BE2C (cell line): ENCODE measurements around the gene PPP1R26.

Experiments used
- DNase-seq: peaks from one replicate; pipeline ENCODE4 v3.0.0-alpha.2; 2020
- H3K27me3 ChIP-seq: fragments of 250-450 bp; sonication (Bioruptor Pico); 2 replicates; pipeline ENCODE4 v1.5.1; 2020; ENCODE audit warnings: mild to moderate bottlenecking
- H3K36me3 ChIP-seq: fragments of 250-450 bp; sonication (Bioruptor Pico); 2 replicates; pipeline ENCODE4 v1.5.1; 2020; ENCODE audit warnings: mild to moderate bottlenecking
- H3K4me1 ChIP-seq: fragments of 250-450 bp; sonication (Bioruptor Pico); 2 replicates; pipeline ENCODE4 v1.5.1; 2020
- H3K4me3 ChIP-seq: 2 replicates; pipeline ENCODE4 v1.5.1; 2011; ENCODE audit warnings: low read depth, low read length
- H3K9me3 ChIP-seq: fragments of 250-450 bp; sonication (Bioruptor Pico); 2 replicates; pipeline ENCODE4 v1.5.1; 2020
- CTCF ChIP-seq: IDR thresholded peaks from 2 replicates; pipeline ENCODE4 v1.5.1; 2012; ENCODE audit warnings: mild to moderate bottlenecking, low read depth, low read length

The PPP1R26 gene

GRCh38 chr9:135506327-135507103, 26.9 kb downstream of the PPP1R26 start:
- Histone ChIP-seq H3K4me3 (no peak overlapping the region), H3K27me3 (no peaks in the 10 kb centered on the region), H3K4me1 (no peaks in the 10 kb centered on the region), H3K9me3 (no peaks in the 10 kb centered on the region), H3K36me3 (peaks cover 38% of the 10 kb centered on the region)
- no peak for TF ChIP-seq CTCF
- DNase-seq = no peak

GRCh38 chr9:135507104-135508035, 27.8 kb downstream of the PPP1R26 start:
- DNase-seq = no peak
- no peaks in the 10 kb centered on the region for H3K4me1 ChIP-seq

GRCh38 chr9:135508211-135508820, 28.7 kb downstream of the PPP1R26 start:
- no peaks in the 10 kb centered on the region for H3K27me3 ChIP-seq
- TF ChIP-seq CTCF = no peak
- no peak for DNase-seq
- H3K4me3 ChIP-seq = no peak overlapping the region
- H3K36me3 ChIP-seq = peaks cover 22% of the 10 kb centered on the region
- no peaks in the 10 kb centered on the region for H3K9me3 ChIP-seq
- H3K4me1 ChIP-seq = no peaks in the 10 kb centered on the region

More at GRCh38 chr9:135507104-135508035, 27.8 kb downstream of the PPP1R26 start:
- no peak overlapping the region for H3K4me3 ChIP-seq
- TF ChIP-seq CTCF = no peak
- H3K9me3 ChIP-seq = no peaks in the 10 kb centered on the region
- no peaks in the 10 kb centered on the region for H3K27me3 ChIP-seq
- peaks cover 31% of the 10 kb centered on the region for H3K36me3 ChIP-seq

DNA sequence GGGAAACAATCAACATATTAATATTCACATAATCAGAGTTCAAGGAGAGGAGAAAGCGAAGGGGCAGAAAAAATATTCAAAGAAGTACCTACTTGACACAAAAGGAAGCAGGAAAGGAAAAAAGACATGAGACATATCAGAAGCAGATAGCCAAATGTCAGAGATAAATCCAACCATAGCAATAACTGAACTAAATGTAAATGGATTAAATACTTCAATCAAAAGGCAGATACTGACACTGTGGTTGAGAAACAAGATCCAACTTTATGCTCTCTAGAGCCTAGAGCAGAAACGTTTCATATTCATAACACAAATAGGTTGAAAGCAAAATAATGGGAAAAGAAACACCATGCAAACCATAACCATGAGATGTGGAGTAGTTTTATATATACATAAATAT, 29.9 kb downstream of the PPP1R26 start:
- TF ChIP-seq CTCF = no peak
- H3K36me3 ChIP-seq = peaks cover 11% of the 10 kb centered on the region
- DNase-seq = no peak

DNA sequence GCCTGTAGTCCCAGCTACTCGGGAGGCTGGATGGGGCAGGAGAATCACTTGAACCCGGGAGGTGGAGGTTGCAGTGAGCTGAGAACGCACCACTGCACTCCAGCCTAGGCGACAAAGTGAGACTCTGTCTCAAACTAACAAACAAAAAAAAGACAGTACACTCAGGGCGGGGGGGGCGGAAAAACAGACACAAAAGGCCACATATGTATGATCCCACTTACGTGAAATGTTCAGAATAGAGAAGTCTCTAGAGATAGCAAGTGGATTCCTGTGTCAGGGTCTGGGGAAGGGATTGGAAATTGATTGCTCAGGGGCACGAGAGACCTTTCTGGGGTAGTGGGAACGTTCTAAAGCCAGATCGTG, 32.6 kb downstream of the PPP1R26 start:
- no peaks in the 10 kb centered on the region for H3K4me1 ChIP-seq
- no peak overlapping the region for H3K4me3 ChIP-seq
- TF ChIP-seq CTCF = no peak
- H3K9me3 ChIP-seq = no peaks in the 10 kb centered on the region
- no peaks in the 10 kb centered on the region for H3K27me3 ChIP-seq
- no peak for DNase-seq
- no peaks in the 10 kb centered on the region for H3K36me3 ChIP-seq

More for the DNA sequence above, 29.9 kb downstream of the PPP1R26 start:
- H3K9me3 ChIP-seq = no peaks in the 10 kb centered on the region
- no peaks in the 10 kb centered on the region for H3K27me3 ChIP-seq
- no peak overlapping the region for H3K4me3 ChIP-seq
- H3K4me1 ChIP-seq = no peaks in the 10 kb centered on the region
